Activated CD4-positive, alpha-beta T cell treated with anti-CD3 and anti-CD28 coated beads for 4 hours (primary cell): ENCODE results near the gene SEZ6.

Experiments
- DNase-seq, 2 donors: peaks; one replicate each; pipeline ENCODE4 v3.0.0-alpha.2; 2020

The SEZ6 gene

GRCh38 chr17:29037739-29038084 lies 31.9 kb upstream of the SEZ6 start:
- DNase-seq = no peak

GRCh38 chr17:29036584-29036983 lies 30.8 kb upstream of the SEZ6 start:
- DNase-seq = no peak

DNA sequence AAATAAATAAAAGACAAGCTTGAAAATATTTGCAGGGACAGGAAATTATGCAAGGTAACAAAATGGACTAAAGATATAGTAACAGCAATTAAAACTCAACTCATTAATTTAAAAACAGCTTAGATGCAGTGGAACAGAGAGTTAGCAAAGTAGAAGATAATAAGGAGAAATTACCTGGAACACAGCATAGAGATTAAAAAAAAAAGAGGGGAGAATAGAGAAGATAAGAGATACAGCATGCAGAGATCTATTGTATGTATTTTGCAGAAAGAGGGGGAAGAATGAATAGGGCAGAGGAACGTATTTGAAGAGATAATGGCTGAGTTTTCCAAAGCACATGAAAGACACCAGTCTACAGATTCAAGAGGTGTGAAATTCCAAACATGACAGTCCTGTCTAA lies 28.7 kb upstream of the SEZ6 start:
- DNase-seq = no peak

DNA sequence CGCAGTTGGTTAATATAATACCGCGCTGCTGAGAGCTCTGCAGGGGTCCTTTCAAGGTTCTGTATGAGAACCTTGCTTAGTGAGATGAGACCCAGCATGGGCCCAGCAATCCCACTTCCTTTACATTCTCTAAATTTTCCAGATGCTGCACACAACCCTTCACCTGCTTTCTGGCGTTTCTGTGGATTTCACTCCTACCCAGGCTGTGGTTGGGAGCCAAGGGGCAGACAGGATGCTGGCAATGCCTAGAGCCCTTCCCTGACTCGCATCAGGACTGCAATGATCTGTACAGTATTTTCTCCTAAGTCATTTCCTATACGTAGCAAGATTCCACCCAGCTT lies 27.0 kb upstream of the SEZ6 start:
- no peak for DNase-seq

DNA sequence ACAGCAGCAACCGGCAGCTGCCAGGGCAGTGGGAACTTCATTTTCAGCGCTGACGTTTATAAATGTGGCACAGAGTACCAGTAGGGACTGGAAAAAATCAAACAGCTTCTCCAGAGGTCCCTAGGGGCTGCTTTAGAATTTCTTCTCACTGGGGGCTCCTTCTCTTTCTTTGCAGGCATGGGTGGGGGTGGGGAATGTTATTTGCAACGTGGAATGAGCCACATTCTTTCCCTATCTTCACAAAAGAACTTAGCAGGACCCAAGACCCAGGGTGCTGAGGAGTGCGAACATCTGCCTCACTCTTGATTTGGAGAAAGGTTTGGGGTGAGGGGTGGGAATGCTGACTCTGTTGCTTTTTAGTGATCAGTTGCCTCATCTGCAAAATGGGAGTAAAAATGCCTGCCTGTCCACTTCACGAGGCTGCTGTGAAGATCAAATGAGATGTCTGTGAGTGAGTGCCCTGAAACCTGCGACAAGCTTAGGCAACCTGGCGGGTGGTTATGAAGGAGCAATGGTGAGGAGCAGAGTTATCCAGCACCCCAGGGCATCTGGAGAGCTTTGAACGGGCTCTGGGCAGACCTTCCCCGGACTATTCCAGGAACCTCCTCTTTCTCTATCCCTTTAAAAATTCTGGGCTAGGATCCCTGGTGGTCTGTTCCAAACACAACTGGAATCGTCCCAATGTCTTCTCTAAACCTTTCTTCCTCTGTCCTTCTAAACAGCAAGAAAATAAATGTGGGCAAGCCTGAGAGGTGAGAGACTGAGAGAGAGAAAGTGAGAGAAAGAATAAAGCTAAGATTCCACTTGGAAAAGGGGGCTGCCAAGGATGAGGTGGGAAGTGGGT lies 26.4 kb upstream of the SEZ6 start:
- DNase-seq = no peak

DNA sequence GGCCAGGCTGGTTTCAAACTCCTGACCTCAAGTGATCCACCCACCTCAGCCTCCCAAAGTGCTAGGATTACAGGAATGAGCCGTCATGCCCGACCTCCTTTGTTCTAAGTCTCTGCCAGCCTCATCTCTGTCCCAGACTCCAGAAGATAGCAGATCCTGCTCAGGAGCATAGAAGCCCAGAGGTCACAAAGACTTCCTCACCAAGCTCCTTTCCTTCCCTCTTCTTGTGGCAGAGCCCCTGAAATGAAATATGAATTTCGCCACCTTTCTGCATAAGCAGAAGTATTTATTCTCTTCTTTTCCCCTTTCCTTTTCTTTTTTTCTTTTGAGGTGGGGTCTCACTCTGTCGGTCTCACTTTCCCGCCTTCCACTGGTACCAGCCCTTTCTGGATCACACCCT lies 25.7 kb upstream of the SEZ6 start:
- no peak for DNase-seq

DNA sequence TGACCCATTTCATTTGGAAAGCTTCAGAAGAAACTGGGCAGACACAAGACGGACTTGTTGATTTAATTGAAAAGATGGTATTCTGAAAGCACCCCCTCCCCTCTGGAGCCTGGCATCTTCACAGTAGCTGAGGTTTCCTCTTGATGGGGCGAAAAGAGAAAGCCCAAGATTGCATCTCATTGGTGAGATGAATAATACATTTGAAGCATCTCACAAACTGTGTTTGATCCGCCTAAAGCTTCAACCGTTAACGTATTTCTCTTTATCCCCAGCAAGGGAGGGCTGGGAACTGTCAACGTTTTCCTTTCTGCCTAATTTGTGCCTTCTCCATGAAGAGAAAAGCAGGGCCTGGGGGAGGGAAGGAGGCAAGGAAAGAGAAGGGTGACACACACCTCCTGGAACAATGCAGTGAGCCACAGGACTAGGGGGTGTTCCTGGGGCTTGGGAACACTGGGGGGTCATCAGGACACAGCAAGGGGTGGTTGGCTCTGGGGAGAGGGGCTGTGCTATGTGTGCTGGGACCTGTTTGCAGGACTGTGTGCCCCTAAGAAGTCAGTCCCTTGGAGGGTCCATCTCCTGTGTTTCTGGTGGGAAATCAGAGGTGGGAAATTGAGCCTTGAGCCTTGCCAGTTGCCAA lies 18.6 kb upstream of the SEZ6 start:
- no peak for DNase-seq

- no peak for DNase-seq
These were observed 16.2 kb upstream of the SEZ6 start for GRCh38 chr17:29022074-29022473.

DNA sequence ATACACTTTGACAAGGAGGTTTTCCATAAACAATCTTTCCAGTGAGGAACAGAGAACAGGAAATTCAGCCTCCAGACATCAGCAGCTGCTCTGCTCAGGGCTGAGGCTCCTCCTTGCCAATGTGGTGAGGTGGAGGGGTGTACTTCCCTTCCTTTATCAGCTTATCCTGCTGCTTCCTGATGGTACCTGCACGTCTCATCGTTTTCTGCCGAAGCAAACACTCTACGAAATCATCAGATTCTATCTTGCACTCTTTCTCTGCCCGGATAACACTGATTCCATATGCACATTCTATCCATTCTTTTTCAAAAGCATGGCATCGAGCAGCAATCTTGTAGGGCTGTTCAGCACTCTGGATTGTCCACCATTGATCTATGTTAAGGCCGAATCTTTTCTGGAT lies 15.4 kb upstream of the SEZ6 start:
- DNase-seq = no peak

GRCh38 chr17:29020576-29020975 lies 14.7 kb upstream of the SEZ6 start:
- no peak for DNase-seq

- no peak for DNase-seq
These were observed 13.8 kb upstream of the SEZ6 start for GRCh38 chr17:29019475-29020181.

GRCh38 chr17:29018788-29019474 lies 13.1 kb upstream of the SEZ6 start:
- no peak for DNase-seq

DNA sequence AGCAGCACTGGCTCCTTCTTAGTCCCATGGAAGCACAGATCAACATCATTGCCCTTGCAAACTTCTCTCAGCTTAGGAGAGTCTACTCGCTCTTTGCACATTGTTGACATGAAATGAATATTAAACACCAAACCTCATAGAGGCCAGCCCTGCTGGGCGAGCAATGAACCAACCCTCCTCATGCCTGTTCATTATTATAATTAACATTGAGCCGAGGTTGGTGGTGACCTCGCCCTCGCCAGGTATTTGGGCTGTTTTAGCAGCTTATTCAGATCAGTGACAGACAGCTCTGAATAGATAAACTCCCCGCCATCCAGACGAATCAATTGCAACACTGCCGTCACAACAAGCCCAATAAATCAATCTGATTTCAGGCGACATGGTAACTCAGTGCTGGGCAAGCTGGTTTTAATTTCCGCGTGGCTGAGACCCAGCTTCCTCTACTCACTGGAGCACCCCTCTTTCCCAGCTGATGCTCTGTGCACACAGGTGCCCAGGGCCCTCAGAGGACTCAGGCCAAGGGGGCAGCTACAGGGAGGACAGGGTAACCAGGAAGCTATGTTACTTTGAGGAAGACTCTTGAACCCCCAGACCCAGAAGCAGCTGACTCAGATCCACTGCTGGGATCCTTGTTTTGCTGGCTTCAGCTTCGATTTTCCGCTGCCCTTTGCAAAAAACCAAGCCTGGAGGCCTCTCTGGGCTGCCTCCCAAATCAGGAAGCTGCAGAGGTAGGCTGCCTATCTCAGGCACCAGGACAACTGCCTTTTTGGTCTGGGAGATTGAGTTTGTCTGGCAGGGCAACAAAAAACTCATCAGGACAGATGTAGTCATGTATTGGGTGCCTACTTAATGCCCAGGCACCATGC lies 10.7 kb upstream of the SEZ6 start:
- DNase-seq = no peak

- DNase-seq = no peak
These were observed 8.9 kb upstream of the SEZ6 start for GRCh38 chr17:29014716-29015115.

DNA sequence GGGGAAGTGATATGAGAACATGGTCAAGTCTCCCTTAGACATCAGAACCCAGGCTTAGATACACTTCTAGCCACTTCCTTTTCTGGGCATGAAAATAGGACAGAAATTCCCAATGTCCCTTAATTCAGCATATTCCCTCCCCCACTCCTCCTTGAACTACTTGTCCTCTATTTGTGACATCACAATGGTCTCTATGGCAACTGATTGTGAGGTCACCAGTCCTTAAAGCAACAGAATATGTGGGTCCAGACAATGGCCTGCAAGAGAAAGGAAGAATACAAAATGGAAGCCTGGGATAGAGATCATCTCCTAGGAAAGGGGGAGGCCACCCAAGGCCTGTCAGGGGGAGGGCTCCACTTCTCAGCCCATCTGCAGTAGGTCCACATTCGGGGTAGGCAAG lies 6.7 kb upstream of the SEZ6 start:
- no peak for DNase-seq

DNA sequence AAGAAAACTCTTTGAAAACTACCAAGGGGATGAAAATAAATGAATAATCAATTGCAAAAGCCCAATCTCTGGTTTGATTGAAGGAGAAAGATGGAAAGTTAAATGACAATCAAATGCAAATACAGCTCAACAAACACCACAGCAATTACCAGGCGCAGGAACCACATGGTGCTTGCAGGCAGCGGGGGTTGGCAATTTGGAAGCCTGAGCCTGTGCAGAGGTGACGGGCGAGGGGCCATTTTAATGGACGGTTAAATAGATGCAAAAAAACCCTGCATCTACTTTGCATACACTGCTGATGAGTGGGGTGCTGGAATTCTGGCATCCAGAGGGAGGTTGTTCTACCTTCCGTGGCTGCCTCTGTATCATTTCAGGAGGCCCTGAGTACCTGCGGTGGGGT lies 4.8 kb upstream of the SEZ6 start:
- no peak for DNase-seq

- DNase-seq = no peak
These were observed 4.3 kb upstream of the SEZ6 start for GRCh38 chr17:29010129-29010528.

- DNase-seq = no peak
These were observed 2.8 kb upstream of the SEZ6 start for GRCh38 chr17:29008591-29008990.

- DNase-seq = no peak
These were observed 2.1 kb upstream of the SEZ6 start for GRCh38 chr17:29007860-29008455.

GRCh38 chr17:29007456-29007855 lies 1.6 kb upstream of the SEZ6 start:
- no peak for DNase-seq

DNA sequence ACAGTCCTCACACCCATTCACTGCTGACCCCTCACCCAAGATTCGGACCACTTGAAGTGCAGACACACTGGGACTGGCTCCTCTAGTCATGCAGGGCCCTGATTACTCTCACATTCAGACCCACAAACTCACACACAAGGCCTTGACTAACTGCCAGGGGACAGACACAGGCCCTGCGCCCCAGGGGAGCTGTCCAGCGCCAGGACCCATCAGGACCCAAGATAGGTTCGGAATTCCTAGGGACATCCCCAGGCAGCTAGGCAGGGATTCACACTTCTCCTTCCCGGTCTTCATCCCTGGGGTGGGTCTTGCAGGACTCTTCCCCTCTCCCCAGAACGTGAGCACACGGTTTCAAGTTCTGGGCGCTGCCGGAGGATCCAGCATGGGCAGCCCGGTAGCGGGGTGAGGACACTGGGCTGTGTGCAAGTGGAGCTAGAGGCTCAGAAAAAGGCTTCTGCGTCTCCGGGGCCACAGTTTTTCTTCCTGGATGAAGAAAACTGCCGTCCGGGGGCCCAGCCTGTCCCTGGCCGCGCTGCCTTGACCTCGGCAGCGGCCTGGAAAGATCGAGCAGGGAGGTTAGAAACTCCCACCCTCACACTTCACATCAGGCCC lies 1.6 kb downstream of the SEZ6 start:
- DNase-seq = no peak

DNA sequence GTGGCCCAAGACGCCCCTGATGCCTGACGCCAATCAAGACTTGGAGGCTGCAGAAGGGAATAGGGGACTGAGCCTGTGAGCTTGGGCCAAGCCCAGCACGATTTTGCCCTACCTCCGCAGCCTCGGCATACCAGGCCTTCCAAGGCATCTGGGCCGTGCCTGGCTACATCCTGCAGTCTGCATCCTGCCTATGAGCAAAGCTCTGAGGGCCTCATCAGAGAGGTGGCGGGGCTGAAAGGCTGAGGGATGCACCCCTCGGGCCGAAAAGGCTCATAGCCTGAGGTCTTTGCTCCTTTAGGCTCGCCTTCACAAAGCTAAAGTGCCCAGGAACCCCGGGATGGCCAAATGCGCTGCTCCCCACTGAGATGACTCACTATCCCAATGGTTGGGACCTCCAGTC lies 2.5 kb downstream of the SEZ6 start:
- no peak for DNase-seq
